ENCODE data around the gene POLRMT. TPM values are rescaled to one million over a fixed set of nuclear protein-coding genes. Genes with fewer than 3 reads are reported as not detected.
A peak's percentile ranks its signal among the peaks of the same experiment; 100 is the strongest.

POLRMT gene
- total RNA-seq, 6 experiments from 2014 or later, result 25.9 to 42.9 (median 33.3) TPM

DNA sequence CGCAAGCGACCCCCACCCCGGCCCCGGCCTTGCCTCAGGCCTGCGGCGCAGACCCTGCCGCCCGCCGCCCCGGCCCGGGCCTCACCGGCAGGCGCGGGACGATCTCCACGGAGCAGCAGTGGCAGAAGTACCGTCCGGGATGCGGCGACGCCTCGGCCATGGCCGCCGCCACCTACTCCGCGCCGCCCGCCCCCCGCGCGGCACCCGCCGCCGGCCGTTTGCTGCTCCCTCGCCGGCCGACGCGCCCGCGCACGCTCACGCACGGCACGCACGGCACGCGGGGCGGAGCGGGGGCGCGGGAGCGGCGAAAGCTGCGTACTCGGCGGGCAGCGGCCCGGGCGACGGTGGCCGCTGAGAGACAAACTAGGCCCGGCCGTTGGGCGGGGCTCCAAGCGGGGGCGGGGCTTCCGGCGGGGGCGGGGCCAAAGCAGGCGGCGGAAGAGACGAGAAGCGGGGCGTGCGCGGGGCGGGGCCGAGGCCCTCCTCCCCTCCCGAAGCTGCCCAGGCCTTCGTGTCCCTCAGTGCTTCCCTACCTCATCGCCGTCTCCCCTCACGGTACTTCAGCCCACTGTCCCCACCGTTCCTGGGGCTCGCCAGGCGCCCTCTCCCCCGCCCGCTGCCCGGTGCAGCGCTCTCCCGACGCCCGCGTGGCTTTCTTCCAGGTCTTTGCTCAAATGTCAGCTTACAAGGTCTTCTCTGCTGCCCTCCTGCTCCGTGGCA lies 29.8 kb upstream of the POLRMT start, which contains the start of gene RNF126:
TSS of gene RNF126 (minus strand) at position 253 of the 720 bp plus-strand sequence. CDS start at position 160, 93 bp downstream.
- Histone ChIP-seq H3K36me3 (no peaks in the 10 kb centered on the region), H3K4me1 (peaks cover 0 to 43% (median 19%) of the 10 kb centered on the region in 4 donors), H3K9me3 (no peaks in the 10 kb centered on the region), H3K27me3 (no peaks in the 10 kb centered on the region), H3K27ac (peak within 1 kb of the TSS; percentile 89 to 95 (median 94)), H3K4me3 (peak within 1 kb of the TSS; percentile 94 to 99 (median 97))
- TF ChIP-seq POLR2A (IDR thresholded peaks at IDR 0.05), result peak; percentile 80
- TF ChIP-seq, protein P1, sequence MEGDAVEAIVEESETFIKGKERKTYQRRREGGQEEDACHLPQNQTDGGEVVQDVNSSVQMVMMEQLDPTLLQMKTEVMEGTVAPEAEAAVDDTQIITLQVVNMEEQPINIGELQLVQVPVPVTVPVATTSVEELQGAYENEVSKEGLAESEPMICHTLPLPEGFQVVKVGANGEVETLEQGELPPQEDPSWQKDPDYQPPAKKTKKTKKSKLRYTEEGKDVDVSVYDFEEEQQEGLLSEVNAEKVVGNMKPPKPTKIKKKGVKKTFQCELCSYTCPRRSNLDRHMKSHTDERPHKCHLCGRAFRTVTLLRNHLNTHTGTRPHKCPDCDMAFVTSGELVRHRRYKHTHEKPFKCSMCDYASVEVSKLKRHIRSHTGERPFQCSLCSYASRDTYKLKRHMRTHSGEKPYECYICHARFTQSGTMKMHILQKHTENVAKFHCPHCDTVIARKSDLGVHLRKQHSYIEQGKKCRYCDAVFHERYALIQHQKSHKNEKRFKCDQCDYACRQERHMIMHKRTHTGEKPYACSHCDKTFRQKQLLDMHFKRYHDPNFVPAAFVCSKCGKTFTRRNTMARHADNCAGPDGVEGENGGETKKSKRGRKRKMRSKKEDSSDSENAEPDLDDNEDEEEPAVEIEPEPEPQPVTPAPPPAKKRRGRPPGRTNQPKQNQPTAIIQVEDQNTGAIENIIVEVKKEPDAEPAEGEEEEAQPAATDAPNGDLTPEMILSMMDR (IDR thresholded peaks at IDR 0.05), result no peak
- ATAC-seq (peak; percentile 65 to 82 (median 76)), DNase-seq (peak; percentile 92 to 94 (median 94))
- intact Hi-C loops (cut with DNase I), result no loop called here
- 2% methylated on average over 12 of the region's 97 CpGs for WGBS (ENCODE audit: insufficient coverage, low coverage, low lambda C conversion rate, missing lambda C conversion rate)

DNA sequence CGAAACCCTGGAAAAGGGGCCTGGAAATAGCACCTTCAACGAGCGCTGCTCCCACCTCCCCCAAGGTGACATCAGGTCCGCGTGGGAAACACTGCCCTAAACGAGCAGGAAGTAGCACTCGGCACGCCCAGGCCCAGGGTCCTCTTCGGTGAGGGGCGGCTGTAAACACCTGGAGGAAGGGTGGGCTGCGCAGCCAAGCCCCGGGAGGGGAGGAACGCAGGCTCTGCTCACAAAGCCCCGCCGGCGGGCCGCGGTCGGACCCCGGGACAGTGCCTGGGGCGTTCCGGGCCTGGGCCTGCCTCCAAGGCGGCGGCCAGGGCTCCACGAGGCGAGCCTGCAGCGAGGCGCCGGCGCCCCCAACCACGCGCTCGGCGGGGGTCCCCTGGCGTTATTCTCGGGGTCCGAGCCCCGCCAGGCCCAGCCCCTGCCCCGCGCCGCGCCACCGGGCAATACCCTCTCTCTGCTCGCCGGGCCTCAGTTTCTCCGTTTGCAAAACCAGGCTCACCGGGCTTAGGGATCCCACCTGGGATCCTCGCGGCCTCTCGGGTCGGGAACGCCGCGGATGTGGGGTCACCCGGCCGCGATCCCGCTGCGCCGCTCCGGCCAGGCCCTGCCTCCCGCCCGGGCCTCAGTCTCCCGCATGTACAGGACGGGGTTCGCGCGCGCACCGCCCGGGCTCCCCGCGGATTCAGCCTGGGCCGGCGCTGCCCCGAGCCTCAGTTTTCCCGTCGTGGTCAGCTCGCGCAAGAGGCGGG lies 29.0 kb upstream of the POLRMT start:
- Histone ChIP-seq H3K4me1 (peaks cover 0 to 50% (median 23%) of the 10 kb centered on the region in 4 donors), H3K27me3 (no peaks in the 10 kb centered on the region), H3K9me3 (no peaks in the 10 kb centered on the region), H3K27ac (peak overlapping the region; percentile 79 to 95 (median 94)), H3K36me3 (no peaks in the 10 kb centered on the region), H3K4me3 (peak overlapping the region; percentile 94 to 99 (median 97))
- peak in 2 of 4 donors; percentile 5 for ATAC-seq
- TF ChIP-seq, protein P1 (IDR thresholded peaks at IDR 0.05), result no peak
- TF ChIP-seq POLR2A (IDR thresholded peaks at IDR 0.05), result no peak
- WGBS (ENCODE audit: insufficient coverage, low coverage, low lambda C conversion rate, missing lambda C conversion rate), result 0% methylated on average over 4 of the region's 81 CpGs
- intact Hi-C loops (cut with DNase I), result no loop called here
- DNase-seq, result peak; percentile 71 to 79 (median 73)

DNA sequence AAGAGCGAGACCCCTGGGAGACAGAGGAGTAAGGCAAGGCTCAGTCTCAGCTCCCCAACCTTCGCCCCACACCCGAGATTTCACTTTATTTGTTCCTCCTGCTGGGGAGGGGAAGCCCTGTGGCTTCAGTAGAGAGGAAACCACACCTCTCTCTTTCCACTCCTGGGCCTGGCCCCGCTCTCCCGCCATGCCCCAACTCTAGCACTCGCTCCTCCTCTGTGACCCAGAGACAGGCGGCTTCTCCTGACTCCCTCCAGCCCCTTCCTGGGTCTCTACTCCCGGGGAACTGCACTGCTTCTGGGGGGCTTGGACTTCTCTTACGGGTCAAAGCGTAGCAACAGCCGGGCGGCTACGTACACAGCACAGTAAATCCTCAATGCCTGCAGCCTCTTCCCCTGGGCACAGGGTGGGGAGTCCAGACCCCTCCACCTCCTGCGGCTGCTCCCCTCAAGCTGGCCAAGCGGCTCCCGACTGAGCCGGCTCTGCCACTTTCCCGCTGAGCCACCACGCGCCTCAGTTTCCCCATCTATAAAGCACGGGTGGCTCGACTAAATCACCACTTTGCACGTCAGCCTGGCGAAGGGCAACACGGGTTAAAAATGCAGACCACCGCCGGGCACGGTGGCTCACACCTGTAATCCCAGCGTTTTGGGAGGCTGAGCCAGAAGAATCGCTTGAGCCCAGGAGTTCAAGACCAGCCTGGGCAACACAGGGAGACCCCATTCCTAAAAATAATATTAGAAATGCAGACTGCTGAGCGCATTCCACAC lies 28.3 kb upstream of the POLRMT start:
- Histone ChIP-seq H3K27ac (peak overlapping the region; percentile 79 to 95 (median 94)), H3K4me1 (peaks cover 0 to 57% (median 23%) of the 10 kb centered on the region in 4 donors), H3K36me3 (no peaks in the 10 kb centered on the region), H3K4me3 (peak overlapping the region; percentile 94 to 99 (median 97)), H3K9me3 (no peaks in the 10 kb centered on the region), H3K27me3 (no peaks in the 10 kb centered on the region)
- peak; percentile 17 to 47 (median 36) for ATAC-seq
- TF ChIP-seq POLR2A (IDR thresholded peaks at IDR 0.05), result no peak
- TF ChIP-seq, protein P1 (IDR thresholded peaks at IDR 0.05), result no peak
- WGBS (ENCODE audit: insufficient coverage, low coverage, low lambda C conversion rate, missing lambda C conversion rate), result 0% methylated on average over 20 of the region's 31 CpGs
- DNase-seq, result no peak
- intact Hi-C loops (cut with DNase I), result no loop called here

DNA sequence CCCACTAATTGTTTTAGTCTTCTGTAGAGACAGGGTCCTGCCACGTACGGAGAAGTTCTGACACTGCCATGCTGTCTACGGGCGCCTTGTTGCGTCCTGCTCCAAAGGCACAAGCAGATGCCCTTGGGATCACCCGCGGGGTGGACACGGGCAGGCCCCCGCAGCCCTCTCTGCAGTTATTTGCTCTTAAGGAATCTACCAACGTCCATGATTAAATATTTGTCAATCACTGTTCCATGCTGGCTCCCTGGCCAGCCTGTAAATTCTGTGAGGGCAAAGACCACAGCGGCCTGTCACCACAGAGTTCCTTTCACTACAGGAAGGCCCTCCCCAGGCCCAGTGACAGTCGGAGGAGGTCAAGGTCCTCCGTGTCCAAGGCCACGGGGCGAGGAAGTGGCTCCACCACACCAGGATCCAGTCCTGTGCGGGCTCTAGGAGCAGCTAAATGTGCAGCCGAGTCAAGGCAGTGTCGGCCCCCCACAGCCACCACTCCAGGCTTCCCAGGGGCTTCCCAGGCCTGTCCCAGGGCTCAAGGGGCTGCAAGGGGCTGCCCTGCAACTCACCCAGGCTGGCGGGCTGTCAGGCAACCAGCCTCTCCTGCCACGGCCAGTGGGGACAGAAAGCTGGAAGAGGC lies 27.6 kb upstream of the POLRMT start:
- TF ChIP-seq, protein P1 (IDR thresholded peaks at IDR 0.05), result no peak
- TF ChIP-seq POLR2A (IDR thresholded peaks at IDR 0.05), result peak; percentile 59
- peak overlapping the region; percentile 94 to 99 (median 97) for H3K4me3 ChIP-seq
- H3K36me3 ChIP-seq, result no peaks in the 10 kb centered on the region
- peaks cover 0 to 57% (median 23%) of the 10 kb centered on the region in 4 donors for H3K4me1 ChIP-seq
- DNase-seq, result peak; percentile 79 to 92 (median 92)
- intact Hi-C loops (cut with DNase I), result no loop called here
- H3K9me3 ChIP-seq, result no peaks in the 10 kb centered on the region
- H3K27me3 ChIP-seq, result no peaks in the 10 kb centered on the region
- 4% methylated on average over 7 of the region's 20 CpGs for WGBS (ENCODE audit: insufficient coverage, low coverage, low lambda C conversion rate, missing lambda C conversion rate)
- peak overlapping the region; percentile 79 to 95 (median 94) for H3K27ac ChIP-seq
- ATAC-seq, result peak; percentile 51 to 70 (median 65)

Measured in right lobe of liver (tissue), 6 donors.